ENCODE results near the gene LRP1B. TPM values are rescaled to one million over a fixed set of nuclear protein-coding genes. Genes with fewer than 3 reads are reported as not detected.

LRP1B gene
- total and polyA plus RNA-seq, 4 donors = 0.01 to 0.84 (median 0.17) TPM

GRCh38 chr2:140249821-140250220 lies 1881.0 kb downstream of the LRP1B start:
- Histone ChIP-seq H3K27ac (ENCODE audit: low read depth in 1 of 2, low read length in 2 of 2) (no peak overlapping the region), H3K27me3 (ENCODE audit: control insufficient read depth in 4 of 4, insufficient read depth in 4 of 4, low read length in 3 of 4) (no peaks in the 10 kb centered on the region), H3K9me3 (ENCODE audit: control insufficient read depth in 4 of 4, low read length in 3 of 4) (no peaks in the 10 kb centered on the region), H3K9ac (ENCODE audit: low read depth in 1 of 2, low read length in 2 of 2) (no peak overlapping the region), H3K36me3 (ENCODE audit: control insufficient read depth in 4 of 4, insufficient read depth in 3 of 4, low read depth in 1 of 4, low read length in 3 of 4) (no peaks in the 10 kb centered on the region), H3K4me3 (ENCODE audit: low read depth in 1 of 3, low read length in 3 of 3) (no peak overlapping the region), H3K4me1 (ENCODE audit: control insufficient read depth in 4 of 4, insufficient read depth in 4 of 4, low read length in 3 of 4) (no peaks in the 10 kb centered on the region)
- no peak for DNase-seq (ENCODE audit: low spot score)
- TF ChIP-seq HNF4A (conservative IDR thresholded peaks at IDR 0.05) (no peak), ATF3 (IDR thresholded peaks at IDR 0.05) (no peak), EGR1 (IDR thresholded peaks at IDR 0.05; ENCODE audit: low read depth in 2 of 2) (no peak), ZBTB33 (IDR thresholded peaks at IDR 0.05) (no peak), SP1 (IDR thresholded peaks at IDR 0.05) (no peak), YY1 (IDR thresholded peaks at IDR 0.05) (no peak), JUND (IDR thresholded peaks at IDR 0.05) (no peak), REST (IDR thresholded peaks at IDR 0.05) (no peak), RXRA (IDR thresholded peaks at IDR 0.05) (no peak), TAF1 (conservative IDR thresholded peaks at IDR 0.05) (no peak), FOXA1 (IDR thresholded peaks at IDR 0.05) (no peak), GABPA (IDR thresholded peaks at IDR 0.05 in 1 of 2, conservative IDR thresholded peaks at IDR 0.05 in 1 of 2) (no peak), FOXA2 (IDR thresholded peaks at IDR 0.05) (no peak), CTCF (IDR thresholded peaks at IDR 0.05; ENCODE audit: low read depth, low read length, missing input control) (no peak), HNF4G (IDR thresholded peaks at IDR 0.05) (no peak)
- WGBS = 59% methylated on average over 4 of the region's 4 CpGs

- WGBS = 45% methylated on average over 2 of the region's 2 CpGs
- no peak for DNase-seq (ENCODE audit: low spot score)
- H3K9me3 ChIP-seq (ENCODE audit: control insufficient read depth in 4 of 4, low read length in 3 of 4) = no peaks in the 10 kb centered on the region
Observed at GRCh38 chr2:140248623-140249022, 1882.2 kb downstream of the LRP1B start.

More at GRCh38 chr2:140248623-140249022, 1882.2 kb downstream of the LRP1B start:
- no peak for TF ChIP-seq FOXA1 (IDR thresholded peaks at IDR 0.05)
- no peak for TF ChIP-seq HNF4A (conservative IDR thresholded peaks at IDR 0.05)
- TF ChIP-seq ATF3 (IDR thresholded peaks at IDR 0.05) = no peak
- no peak for TF ChIP-seq NR2F2 (IDR thresholded peaks at IDR 0.05)
- Histone ChIP-seq H3K4me3 (ENCODE audit: low read depth in 1 of 3, low read length in 3 of 3) (no peak overlapping the region), H3K27ac (ENCODE audit: low read depth in 1 of 2, low read length in 2 of 2) (no peak overlapping the region), H3K36me3 (ENCODE audit: control insufficient read depth in 4 of 4, insufficient read depth in 3 of 4, low read depth in 1 of 4, low read length in 3 of 4) (no peaks in the 10 kb centered on the region), H3K27me3 (ENCODE audit: control insufficient read depth in 4 of 4, insufficient read depth in 4 of 4, low read length in 3 of 4) (no peaks in the 10 kb centered on the region), H3K4me1 (ENCODE audit: control insufficient read depth in 4 of 4, insufficient read depth in 4 of 4, low read length in 3 of 4) (no peaks in the 10 kb centered on the region), H3K9ac (ENCODE audit: low read depth in 1 of 2, low read length in 2 of 2) (no peak overlapping the region)
